ENCODE measurements around the gene H3-3A.
A peak's percentile ranks its signal among the peaks of the same experiment; 100 is the strongest.

H3-3A gene

DNA sequence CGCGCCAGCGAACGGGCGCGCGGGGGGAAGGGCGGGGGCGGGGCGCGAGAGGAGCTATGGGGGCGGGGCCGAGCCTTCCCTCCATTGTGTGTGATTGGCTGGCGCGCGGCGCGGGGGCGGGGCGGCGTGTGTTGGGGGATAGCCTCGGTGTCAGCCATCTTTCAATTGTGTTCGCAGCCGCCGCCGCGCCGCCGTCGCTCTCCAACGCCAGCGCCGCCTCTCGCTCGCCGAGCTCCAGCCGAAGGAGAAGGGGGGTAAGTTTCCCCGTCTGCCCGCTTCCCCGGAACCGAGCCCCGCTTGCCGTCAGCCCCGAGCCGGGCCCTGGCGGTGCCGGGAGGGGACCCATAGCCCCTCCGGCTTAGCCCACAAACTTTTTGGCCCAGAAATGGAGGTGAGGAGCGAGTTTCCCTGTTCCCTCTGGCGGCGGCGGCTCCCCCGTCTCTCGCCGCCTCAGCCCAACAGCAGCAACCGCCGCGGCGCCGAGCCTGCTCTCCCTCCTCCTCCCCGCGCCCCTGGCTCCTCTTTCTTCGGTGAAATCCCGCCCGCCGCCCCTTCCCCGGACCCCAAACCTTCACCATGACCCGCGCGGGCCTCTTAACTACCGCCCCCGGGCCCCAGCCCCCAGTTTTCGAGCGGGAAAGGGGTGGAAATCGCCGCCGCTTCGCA lies at the start of gene H3-3A:
H3-3A (plus strand) TSS at position 159 of the 666 bp plus-strand sequence. CDS start 1,636 bp downstream, outside the sequence.
- DNase-seq: peak; percentile 98 to 99

- no peak for DNase-seq
Measured at GRCh38 chr1:226017070-226017469, 45.4 kb upstream of the H3-3A start.

DNA sequence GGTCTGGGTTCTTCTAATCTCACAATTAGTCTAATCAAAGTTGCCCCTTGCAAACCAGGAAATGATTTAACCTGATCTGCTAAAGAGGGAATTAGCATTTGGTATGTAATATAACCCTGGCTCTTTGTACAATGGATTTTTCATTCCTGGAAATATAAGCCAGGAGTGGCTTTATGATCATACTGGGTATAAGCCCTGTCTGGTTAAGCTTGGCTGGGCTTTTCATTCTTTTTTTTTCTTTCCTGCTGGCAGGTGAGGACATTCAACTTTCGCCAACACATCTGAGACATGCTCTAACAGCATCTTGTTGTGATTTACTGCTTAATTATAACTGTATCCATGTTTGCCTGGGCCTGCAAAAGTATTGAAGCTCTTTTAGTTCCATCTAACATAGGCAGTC lies 42.9 kb upstream of the H3-3A start:
- DNase-seq: no peak

GRCh38 chr1:226021401-226021800 lies 41.1 kb upstream of the H3-3A start:
- DNase-seq: no peak

- no peak for DNase-seq
Measured at GRCh38 chr1:226021801-226022200, 40.7 kb upstream of the H3-3A start.

DNA sequence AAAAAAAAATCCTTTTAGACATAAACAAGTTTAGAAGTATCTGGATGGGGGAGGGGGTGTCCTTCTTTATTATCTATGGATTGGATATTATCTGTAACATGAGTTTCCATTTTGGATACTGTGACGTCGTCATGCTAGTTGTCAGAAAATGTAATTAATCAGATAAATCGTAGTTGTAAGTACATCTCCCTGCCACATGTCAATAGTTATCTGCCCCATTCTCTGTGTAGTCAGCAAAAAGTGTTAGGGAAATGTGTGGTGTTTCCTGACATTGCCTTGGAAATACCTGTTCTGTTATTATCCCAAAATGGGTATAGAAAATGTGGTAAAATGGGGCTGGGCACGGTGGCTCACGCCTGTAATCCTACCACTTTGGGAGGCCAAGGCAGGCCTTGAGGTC lies 38.8 kb upstream of the H3-3A start:
- DNase-seq: no peak

GRCh38 chr1:226026833-226027232 lies 35.7 kb upstream of the H3-3A start:
- no peak for DNase-seq

GRCh38 chr1:226027538-226028217 lies 34.8 kb upstream of the H3-3A start:
- DNase-seq: no peak

- DNase-seq: no peak
Measured at GRCh38 chr1:226029093-226029496, 33.4 kb upstream of the H3-3A start.

GRCh38 chr1:226029568-226030225 lies 32.8 kb upstream of the H3-3A start:
- DNase-seq: no peak

DNA sequence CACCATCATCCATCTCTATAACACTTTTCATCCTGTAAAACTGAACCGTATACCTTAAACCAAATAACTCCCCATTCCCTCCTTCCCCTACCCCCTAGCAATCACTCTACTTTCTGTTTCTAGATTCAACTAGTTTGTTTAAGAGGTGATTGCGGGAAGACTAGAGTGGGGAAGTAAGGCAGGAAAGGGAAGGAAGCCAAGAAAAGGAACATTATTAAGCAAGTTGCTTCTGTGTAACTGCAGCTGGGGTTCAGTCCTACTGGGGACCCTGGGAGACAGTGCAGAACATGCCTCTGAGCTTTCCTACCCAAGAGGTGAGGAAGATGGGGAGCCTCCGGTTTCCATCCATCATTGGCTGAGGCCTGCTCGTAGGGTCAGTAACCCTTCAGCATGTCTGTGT lies 28.9 kb upstream of the H3-3A start:
- no peak for DNase-seq

- no peak for DNase-seq
Measured at GRCh38 chr1:226033991-226034390, 28.5 kb upstream of the H3-3A start.

GRCh38 chr1:226034482-226034881 lies 28.0 kb upstream of the H3-3A start:
- no peak for DNase-seq

DNA sequence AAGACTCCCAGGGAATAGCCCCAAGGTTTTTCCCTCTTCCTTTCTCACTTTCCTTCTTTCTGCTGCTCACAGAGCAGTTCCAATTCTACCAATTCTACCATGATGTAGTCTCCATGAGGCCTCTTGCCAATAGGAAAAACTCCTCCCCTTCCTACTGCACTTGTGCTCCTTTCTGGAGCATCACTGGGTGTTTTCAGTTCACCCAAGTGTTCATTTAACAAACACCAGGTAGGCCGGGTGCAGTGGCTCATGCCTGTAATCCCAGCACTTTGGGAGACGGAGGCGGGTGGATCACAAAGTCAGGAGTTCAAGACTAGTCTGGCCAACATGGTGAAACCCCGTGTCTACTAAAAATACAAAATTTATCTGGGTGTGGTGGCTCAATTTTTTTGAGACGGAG lies 26.6 kb upstream of the H3-3A start:
- DNase-seq: no peak

GRCh38 chr1:226038661-226039060 lies 23.9 kb upstream of the H3-3A start:
- no peak for DNase-seq

- DNase-seq: no peak
Measured at GRCh38 chr1:226041419-226041818, 21.1 kb upstream of the H3-3A start.

GRCh38 chr1:226044514-226045101 lies 17.9 kb upstream of the H3-3A start:
- DNase-seq: no peak

- DNase-seq: no peak
Measured at GRCh38 chr1:226046240-226046639, 16.3 kb upstream of the H3-3A start.

DNA sequence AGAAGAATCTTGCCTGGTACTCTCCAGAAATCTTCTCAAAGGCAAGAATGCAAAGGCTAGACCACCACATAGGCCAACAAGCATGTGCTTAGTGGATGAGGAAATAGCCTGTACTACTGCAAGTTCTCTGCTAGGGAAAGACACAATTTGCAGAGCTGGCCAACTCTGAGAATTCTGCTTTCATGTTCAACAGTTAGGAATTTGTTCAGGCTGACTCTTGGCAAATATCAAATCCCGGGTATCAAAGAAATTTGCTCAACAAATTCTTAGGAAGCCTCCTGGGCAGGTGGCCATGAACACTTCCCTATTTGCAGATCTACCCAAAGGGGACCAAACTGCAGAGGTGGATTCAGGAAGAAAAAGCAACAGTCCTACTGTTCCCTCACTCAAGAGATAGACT lies 15.0 kb upstream of the H3-3A start:
- no peak for DNase-seq

GRCh38 chr1:226048886-226049285 lies 13.6 kb upstream of the H3-3A start:
- DNase-seq: no peak

GRCh38 chr1:226050133-226050532 lies 12.4 kb upstream of the H3-3A start:
- no peak for DNase-seq

DNA sequence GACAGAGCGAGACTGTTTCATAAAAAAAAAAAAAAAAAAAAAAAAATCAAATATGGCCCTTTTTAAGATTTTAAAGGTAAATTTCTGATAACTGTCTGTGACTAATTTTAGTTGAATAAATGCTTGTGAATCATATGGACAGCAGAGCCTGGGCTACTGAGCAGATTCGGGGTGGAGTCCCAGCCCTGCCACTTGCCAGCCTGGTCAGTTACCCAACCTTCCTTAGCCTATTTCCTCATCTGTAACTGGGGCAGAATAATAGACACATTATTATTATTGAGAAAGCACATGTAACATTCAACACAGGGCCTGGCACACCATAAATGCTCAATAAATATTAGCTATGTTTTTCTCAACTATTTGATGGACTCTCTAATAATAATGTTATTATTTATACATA lies 11.2 kb upstream of the H3-3A start:
- no peak for DNase-seq

DNA sequence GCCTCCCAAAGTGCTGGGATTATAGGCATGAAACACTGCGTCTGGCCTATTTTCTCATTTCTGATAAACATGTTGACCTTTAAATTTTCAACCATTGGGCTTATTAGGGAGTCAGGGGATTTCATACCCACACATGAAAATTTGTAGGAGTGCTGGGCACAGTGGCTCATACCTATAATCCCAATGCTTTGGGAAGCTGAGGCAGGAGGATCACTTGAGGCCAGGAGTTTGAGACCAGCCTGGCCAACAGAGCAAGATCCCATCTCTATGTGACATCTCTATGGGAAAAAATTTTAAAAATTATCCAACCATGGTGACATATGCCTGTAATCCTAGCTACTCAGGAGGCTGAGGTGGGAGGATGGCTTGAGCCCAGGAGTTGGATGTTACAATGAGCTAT lies 10.5 kb upstream of the H3-3A start:
- DNase-seq: no peak

Data from stimulated activated CD4-positive, alpha-beta T cell treated with anti-CD3 and anti-CD28 coated beads, Interleukin-2, amount 100 ng/mL, for 48 hours (primary cell).